Brain pericyte (primary cell): Measurements from ENCODE around the gene PCGF3.
A peak's percentile ranks its signal among the peaks of the same experiment; 100 is the strongest.

Experiments
- DNase-seq: peaks from one replicate; pipeline ENCODE4 v3.0.0-alpha.2; 2012; ENCODE audit warnings: low read depth, low spot score

PCGF3 gene

DNA sequence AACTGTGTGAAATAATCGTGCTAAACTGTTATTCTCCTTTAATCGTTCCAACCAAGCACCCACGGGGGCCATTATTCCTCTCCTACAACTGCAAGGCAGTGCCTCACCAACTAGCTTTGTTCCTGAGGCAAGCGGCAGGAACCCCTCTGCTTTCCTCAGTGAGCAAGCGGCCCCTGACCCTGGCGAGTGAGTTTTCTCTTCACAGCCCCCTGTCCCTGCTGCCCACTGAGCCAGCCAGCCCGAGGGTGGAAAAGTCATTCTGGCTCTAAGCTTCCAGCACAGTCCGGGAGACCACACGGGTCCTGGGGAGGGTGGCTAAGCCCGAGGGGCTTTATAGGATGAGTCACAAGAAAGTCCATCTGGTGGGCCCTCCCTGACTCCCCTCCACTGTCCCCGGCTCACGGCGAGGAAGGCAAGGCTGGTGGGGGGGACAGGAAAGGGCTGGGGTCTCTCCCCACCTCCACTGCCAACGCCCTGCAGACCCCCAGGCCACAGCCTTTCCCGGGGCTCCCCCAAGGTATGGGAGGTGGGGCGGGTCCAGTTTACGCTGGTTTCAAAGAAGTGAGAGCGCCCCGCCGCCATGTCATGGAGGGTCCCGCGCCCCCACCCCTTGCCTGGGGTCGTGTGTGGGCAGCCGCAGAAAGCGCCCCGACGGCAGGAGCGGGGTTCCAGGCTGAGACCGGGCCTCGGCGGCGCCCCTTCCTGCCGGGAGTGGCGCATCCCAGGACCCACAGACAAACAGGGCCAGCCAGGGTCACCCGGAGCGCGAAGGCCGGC is 75.3 kb downstream of the PCGF3 start:
- no peak for DNase-seq

DNA sequence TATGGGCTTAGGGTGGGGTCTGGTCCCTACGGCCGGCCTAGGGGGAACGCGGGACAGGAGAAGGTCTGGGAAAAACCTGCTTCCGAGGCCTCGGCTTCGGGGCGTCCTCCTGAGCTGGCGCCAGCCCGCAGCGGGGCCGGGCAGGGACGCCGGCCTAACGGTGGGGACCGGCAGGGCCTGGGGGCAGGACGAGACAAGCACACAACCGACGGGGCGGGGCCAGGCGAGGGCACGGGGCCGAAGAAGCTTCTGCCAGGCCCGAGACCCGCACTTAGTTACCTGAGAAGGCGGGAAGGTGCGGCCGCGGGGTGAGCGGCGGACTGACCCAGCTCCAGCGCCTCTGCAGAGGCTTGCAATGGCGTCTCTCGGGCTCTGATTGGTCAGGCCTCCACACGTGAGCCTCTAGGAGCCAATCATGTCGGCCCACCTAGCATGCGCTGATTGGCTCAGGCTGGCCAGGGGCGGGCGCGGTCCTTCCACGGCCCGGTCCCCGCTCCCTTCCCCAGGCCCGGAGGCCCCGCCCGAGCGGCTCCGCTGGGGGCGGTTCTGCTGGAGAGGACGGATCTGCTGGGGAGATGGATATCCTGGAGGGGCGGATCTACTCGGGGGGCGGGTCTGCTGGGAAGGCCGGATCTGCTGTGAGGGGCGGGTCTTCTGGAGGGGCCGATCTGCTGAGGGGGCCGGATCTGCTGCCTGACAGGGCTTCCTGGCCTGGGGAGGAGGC is 76.0 kb downstream of the PCGF3 start:
- DNase-seq = peak; percentile 99

DNA sequence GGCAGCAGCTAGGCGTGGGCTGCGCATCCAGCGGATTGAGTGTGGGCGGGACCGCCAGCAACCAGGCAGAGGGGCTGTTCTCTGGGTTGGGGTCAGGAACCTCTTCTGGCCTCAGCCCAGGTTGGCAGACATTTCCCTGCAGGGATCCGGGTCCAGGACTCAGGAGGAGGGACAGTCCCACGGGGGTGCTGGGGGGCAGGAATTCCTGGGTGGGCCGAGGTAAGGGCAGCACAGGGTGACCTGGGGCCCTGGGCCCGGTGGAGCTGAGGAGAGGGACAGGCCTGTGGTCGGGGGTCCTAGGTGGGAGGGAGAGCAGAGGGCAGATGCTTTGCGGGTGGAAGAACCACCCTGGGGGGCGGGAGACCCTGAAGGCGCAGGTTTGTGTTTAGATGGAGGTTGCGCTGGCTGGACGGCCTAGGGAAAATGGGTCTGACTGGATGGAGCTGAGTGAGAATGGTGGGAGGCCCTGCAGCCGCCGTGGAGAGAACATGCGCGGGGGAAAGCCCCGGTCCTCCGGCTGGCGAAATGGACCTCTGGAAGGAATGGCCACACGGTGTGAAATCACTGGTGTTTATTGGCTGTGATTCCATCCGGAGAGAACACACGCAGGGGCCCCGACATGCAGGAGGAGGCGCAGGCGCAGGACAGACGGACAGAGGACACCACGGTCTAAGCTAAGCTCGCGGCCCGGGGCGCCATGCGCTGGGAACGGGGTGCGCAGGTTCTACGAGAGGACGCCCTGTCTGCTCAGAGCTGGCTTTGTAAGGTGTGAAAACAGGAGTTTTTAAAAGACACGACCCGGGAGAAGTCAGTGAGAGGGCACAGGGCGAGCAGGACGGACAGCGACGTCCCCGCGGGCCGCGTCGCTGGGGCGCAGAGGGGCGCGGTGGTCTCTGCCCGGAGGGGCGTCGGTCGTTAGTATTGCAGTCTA is 79.0 kb downstream of the PCGF3 start:
- DNase-seq = no peak

DNA sequence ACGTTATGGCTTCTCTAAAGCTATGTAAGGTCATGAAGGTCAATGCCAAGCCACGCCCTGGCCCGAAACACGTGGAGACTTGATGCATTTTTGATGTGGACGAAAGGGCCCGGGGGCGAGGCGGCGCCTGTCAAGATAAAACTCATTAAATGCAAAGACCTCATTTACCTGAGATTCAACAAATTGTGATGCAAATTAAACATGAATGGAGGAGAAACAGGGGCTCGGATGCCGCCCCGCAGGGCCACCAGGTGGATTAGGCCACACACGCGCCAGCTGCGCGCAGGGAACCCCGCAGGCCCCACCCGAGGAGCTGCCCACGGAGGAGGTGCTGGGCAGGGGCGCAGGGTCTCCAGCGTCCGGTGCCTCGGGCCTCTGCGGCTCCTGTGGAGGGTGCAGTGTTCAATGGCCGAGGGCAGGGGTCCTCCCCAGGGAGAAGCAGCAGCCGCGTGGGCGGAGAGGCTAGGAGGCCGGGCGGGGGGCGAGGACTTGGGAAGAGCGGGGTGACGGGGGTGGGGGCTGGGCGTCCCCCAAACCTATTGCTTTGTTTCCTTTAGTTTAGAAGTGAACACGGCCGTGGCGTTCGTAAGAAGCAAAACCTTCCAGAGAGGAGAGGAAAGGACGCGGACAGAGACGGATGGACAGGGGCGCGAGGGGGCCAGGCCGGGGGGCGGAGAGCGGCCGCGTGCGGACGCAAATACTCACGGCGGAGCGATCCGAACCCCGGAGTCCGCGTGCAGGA is 79.9 kb downstream of the PCGF3 start:
- DNase-seq = no peak

DNA sequence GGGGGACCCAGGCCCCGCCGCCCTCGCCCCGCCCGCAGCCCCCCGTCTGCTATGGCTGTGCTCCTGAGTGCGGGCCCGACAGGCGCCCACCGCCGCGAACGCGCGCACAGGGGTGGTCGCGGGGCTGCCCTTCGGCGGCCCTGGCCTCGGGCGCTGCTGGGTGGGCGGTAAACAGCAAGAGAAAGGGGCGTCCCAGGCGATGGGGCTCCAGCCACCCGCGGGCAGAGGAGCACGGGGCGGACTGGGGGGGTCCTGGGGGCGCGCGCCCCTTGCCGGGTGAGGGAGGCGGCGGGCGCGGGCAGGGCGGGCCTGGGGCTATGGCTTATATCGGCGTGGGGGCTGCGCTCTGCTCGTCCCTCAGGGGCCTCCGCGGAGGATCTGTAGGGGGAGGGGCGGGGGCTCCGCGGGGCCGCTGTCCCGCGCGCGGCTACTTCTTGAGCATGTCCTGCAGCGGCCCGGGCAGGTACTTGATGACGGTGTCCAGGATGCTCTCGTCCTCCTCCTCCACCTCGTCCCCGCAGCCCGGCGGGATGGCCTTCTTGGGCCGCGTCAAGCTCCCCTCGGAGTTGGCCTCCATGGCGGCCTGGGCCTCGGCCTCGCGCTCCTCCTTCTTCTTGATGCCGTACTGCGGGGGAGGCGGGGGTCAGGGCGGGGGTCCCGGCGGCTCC is 80.6 kb downstream of the PCGF3 start:
- DNase-seq = no peak

DNA sequence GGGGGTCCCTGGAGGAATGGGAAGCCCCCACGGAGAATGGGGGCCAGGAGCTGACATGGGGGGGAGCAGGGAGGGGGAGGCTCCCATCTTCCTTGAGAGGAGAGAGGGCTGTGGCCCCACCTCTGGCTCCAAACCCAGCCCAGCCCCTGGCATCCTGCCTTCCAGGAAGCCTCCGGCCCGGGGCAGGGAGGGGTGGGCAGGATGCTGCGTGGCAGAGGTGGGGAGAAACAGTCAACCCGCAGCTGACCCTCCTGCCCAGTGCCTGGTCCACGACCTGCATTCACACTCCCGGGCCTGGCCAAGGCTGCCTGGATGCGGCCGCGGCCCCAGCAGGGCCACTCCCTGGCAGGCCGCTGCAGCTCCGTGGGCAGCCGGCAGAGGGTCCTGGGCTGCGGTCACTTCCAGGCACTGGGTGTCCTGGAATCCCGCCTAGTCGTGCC is 81.2 kb downstream of the PCGF3 start:
- no peak for DNase-seq

DNA sequence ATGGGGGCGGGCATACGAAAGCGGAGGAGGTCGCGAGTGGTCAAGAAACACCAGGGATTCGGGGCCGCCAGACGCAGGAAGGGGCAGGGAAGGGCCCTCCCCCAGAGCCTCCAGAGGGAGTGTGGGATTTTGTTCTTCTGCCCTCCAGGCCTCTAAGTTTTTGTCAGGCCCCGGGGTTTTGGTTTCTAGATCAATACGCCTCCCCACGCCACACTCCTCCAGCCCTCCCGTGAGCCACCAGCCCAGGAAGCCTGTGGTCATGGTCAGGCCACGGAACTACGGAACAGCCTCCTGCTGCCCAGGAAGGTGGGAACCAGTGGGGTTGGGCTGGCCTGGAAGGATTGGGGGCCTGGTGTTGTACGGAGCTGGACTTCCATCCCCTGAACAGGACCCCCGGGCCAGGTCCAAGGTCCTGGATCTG is 81.9 kb downstream of the PCGF3 start:
- DNase-seq = no peak

DNA sequence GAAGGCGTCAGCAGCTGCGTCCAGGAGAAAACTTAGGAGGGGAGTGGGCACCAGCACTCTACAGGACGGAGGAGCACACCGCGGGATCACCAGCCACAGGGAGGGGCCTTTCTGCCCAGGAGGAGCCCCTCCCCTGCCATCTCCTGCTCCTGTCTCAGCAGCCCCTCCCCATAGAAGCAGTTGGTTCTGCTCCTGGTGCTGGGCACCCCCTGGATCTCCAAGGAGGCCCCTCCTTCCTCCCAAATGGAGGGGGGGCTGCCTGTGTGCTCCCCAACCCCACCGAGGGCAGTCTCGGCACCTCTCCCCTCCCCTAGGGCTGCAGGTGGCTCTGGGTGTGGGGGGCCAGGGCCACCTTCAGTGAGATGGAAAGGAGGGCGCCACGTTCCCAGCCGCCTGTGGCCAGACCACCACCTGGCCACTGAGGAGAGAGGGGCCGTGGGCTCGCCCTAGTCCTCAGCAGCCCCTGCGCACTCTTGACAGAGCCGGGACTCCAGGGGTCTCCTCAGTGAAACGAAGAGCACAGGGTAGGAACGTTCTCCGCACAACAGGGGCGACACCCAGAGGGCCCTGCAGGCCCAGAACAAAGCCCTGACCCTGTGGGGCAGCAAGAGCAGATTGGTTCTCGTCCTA is 82.5 kb downstream of the PCGF3 start:
- DNase-seq = no peak

DNA sequence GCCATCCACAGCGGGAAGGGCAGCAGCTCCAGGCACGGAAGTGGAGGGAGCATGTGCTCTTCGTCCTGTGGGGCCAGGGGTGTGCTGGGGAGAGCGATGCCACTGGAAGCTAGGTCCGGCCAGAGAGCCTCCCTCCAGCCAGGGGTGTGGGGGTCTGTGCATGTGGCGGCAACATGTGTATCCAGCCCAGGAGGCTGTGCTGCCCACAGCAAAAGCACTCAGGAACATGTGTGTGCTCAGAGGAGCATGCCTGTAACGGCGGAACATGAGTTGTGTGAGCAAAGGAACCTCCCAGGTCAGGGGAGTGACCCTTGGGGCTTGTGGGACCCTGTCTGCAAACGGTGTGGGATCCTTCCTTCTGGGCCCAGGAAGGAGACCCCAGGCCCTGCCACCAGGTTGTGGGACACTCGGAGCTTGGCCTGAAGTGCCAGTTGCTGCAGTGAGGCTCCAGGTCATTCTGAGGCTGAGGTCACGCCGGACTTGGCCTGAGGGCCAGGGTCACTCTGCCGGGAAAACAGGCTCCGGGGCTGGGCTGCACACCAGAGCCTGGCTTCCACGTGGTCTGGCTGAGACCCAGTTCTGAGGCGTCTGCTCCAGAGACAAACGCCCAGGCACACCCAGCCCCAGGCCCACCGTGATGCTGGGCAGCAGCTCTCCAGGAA is 83.1 kb downstream of the PCGF3 start:
- DNase-seq = no peak

DNA sequence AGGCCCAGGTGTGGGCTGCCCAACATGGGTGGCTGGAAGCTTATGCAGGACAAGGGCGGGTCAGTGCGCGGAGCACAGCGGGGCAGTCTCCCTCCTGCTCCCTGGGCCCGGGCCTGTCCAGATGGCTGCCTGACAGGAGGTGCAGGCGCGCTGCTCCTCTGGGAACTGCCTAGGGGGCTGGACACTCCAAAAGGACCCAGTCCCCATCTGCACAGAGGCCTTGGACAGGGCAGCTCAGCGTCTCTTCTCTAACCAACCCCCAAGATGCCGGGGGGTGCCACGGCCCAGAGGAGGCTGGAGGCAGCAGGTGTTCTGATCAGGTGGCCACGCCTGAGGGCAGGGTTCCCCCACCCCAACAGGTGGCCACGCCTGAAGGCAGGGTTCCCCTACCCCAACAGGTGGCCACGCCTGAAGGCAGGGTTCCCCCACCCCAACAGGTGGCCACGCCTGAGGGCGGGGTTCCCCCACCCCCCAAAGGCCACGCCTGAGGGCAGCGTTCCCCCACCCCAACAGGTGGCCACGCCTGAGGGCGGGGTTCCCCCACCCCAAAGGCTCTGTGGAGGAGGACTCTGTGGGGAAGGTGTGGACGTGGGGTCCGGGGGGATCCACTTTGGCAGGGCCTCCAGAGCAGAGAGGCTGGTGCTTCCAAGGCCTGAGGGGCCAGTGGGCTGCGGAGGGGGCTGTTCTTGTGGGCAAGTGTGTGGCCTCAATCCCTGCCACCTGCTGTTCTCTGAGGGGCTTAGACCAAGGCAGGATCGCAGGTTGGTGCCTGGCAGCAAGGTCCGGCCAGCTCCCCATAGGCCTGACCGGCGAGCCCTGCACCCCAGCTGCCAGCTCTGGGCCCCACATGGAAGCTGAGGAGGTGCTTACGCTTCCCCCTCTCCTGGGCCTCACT is 84.2 kb downstream of the PCGF3 start:
- no peak for DNase-seq

DNA sequence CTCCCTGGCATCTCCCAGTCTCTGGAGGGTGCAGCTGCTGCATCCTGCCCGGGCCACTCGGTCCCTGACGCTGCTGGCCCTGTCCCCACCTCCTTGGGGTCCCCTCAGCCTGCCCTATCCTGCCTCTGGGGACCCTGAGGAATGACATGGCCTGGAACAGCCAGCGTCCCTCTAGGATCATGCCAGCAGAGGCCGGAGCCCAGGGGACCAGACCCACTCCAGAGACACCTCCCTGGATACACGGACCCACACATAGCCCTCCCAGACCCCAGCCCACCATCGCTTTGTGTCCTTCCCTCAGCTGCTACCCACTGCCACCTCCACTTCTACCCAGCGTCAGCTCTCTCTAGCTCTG is 84.8 kb downstream of the PCGF3 start:
- DNase-seq = no peak

DNA sequence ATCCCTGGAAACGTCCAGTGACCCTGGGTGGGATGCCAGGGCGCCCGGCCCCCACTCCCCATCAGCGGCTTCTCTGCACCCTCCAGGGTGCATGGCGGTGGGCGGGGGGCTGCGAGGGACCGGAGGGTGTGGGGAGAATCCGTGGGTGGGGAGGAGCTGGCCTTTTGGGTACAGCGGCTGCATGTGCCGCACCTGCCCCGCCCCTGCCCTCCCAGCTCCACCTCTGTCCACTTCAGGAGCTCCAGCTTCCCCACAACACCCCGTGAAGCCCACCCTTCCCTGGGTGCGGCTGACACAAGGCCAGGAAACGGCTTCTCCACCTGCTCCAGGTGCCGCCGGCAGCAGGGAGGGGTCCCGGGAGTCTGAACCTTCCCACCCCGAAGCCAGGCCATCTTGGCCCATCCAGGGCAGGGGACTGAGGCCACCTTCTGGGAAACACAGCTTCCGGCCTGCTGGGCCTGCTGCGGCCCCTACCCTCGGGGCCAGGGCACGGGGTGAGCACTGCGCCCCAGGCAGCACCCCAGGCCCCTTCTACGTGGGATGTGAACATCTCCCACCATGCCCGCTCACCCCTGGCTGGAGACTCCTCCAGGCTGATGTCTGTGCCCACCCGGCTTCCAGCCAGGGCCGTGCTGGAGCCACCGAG is 85.7 kb downstream of the PCGF3 start:
- no peak for DNase-seq

DNA sequence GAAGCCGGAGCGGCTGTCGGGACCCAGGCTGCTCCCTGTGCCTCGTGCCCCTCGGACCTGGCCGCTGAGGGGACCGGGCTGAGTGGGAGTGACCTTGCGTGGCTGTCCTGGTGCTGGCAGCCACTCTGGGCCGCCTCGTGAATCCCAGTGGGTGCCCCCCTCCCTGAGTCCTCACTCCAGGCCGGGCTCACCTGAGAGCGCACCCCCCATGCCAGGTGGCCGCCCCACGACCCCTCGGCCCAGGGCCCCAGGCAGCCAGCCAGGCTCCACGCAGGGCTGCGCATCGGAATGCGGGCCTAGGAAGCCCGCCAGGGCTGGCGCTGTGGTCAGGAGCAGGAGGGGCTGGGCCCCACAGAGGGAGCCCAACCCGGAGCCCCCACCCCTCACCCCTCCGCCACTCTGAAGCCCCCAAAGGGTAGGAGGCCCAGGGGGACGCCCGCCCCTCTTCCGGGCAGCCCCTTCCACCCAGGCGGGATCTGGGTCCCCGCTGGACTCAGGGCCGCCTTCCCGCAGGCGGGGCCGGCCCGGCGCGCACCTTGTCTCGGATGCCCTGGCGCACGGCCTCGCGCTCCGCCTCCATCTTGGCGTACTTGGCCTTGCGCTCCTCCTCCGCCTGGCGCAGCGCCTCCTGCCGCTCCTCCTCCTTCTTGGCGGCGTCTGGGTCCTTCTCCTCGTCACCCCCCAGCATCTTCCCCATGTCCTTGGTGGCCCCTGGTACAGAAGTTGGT is 86.4 kb downstream of the PCGF3 start:
- DNase-seq = no peak

DNA sequence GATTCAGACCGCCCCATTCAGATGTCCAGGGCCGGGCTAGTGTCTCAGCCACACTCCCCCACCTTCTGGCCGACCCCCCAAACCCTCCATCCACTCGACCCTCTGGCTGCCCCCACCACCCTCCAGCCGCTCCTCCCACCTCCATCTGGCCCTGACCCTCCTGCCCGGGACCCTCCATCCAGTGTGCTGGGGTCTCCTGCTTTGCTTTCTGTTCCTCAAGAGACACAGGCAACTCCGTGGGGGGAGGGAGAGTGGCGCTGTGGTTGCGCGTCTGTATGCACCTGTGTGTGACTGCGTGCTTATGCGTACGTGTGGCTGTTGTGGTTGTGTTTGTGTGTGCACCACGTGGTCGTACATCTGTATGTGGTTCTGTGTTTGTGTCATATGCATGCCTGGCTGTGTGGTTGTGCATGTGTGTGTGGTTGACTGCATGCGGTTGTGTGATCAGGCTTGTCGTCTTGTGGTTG is 87.0 kb downstream of the PCGF3 start:
- no peak for DNase-seq

DNA sequence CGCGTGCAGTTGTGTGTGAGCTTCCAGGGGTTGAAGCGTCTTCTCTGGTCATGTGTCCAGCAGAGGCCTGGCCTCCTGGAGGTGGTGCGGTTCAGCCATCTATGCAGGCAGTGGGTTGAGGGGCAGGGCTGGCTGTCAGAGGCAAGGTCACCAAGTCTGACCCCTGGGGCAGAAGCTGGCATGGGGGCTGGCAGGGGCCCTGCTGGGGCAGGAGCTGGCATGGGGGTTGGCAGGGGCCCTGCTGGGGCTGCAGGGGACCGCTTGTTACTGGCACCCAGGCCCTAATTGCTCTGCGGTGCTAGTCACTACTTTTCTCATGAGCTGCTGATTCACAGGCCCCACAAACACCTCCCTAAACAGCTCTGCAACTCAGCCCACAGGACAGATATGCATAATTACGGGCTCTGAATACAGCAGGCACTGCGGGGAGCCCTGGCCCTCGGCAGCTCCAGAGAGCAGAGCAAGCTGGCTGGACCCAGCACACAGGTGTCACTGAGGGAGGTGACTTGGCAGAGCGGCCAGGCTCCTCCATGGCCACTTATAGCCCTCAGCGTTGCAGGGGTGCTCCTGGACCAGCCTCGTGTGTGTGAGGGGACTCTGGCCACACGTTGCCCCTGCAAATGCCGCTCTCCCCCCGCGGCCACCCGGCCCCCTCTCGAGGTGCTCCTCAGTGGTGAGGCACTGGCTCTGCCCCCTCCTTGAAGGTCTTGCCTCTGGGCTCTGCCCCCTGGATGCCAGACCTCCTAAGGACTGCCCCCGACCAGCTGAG is 87.6 kb downstream of the PCGF3 start:
- no peak for DNase-seq

DNA sequence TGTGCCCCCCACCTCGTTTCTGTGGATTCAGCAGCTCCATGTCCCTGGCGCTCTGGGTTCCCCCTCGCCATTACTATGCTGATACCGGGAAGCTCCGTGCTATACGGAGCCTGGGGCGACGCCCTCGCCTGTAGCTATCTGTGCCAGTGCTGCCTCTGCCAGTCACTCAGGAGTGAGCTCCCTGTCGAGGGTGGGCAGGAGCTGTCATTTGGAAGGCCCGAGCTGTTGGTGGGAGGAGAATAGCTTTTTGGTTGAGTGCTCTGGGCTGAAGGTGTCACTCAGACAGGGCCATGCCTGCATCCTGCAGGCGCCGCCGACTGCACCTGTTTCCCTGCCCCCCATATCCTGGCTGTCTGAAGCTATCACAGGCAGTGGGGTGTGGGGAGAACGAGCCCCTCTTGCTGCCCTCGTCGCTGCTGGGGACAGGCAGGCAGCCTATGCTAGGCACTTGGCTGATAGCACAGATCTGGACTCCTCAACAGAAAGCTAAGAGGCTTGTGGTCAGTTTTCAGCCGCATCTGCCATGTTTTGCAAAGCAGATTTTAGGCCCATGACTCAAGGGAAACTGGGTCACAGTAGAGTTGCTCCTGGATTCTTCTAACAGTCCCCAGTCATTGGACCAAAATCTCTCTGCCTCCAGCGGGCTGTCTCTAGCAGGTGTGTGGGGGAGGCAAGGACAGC is 88.4 kb downstream of the PCGF3 start:
- no peak for DNase-seq
